GM12874 (cell line): ENCODE data around the gene VEPH1.

Experiments used
- CTCF ChIP-seq: IDR thresholded peaks from 2 replicates; pipeline ENCODE4 v1.5.1; 2011; ENCODE audit warnings: low read depth, mild to moderate bottlenecking, control low read depth, low read length, moderate library complexity; ENCODE audit not compliant: insufficient read depth

Gene VEPH1

DNA sequence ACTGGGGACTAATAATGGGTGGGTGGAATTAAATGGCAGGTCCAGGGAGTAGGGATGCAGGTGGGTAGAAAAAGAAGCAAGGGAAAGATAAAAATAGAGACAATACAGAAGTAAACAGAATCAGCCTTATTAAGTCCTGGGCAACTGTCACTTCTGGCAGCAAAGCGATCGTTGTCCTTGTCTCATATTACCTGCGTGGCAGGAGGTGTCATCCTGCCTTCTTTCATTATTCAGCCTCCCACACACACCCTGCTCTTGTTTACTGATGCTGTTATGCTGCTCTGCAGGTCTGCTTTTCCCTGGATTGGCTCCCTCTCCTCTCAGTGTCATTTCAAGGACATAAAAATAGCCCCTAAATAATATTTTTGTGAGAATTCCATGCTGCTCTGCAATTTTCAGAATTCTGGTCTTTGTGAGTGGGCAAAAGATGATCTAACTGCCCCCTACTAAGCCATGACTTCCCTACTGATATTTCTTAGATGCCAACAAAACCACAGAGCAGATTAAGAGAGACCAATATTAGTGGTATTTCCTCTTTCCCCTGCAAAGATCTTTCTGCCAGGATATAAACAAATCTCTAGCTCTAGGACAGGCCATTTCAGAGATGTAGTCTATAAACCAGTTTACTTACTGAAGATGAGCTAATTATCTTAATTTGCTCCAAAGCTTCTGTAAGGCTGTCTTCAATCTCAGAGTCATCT lies 8.5 kb downstream of the VEPH1 start:
- TF ChIP-seq CTCF: no peak

GRCh38 chr3:157493627-157494550 lies 9.3 kb downstream of the VEPH1 start:
- peak; percentile 41; the same call in 1 of the 2 replicates for TF ChIP-seq CTCF

DNA sequence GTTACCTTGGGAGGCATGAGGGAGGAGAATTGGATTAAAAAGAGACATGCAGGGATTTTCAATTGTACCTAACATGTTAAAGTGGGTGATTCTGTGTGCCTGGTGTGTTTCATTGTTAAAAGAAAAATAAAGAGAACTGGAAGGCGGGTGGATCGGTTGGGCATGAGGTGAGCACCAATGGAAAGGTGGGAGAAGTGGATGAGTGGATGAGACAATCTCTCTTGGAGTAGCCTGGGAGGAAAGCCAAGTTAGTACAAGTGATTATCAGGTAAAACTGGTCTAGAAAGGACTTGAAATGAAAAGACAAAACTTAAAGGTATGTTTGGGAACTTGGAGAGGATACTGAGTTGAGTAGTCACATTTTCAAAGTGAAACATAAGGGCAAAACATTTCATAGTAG lies 12.1 kb downstream of the VEPH1 start:
- no peak for TF ChIP-seq CTCF

GRCh38 chr3:157488144-157488543 lies 15.1 kb downstream of the VEPH1 start:
- TF ChIP-seq CTCF: no peak

GRCh38 chr3:157487339-157487738 lies 15.9 kb downstream of the VEPH1 start:
- TF ChIP-seq CTCF: no peak

GRCh38 chr3:157479464-157480243 lies 23.6 kb downstream of the VEPH1 start:
- no peak for TF ChIP-seq CTCF

DNA sequence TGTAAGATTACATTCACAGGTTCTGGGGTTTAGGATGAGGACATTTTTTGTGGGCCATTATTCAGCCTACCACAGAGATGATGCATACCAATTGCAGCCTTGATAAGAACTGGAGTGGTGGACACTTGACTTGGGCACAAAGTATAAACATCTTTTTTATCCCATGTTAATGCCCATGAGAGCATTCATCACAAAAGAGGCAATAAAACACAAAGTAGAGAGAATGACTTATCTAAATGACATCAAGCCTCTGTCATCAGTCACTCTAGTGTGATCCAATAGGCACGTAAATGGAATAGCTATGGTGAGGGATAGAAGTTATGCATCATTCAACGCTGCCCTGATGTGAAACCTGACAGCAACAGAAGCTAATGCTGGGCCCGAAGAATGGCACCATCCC lies 25.8 kb downstream of the VEPH1 start:
- TF ChIP-seq CTCF: no peak
